HG02840 (cell line): ENCODE measurements around the gene UQCC3.
"Not testable (repeated sequence)": the region's sequence is repeated elsewhere in the genome, so short reads cannot be mapped to it uniquely, and the experiment has no call there.

Source experiments
- ATAC-seq: cut with Tn5 transposase; IDR thresholded peaks from one replicate; pipeline ENCODE4 v1.9.1; 2021; ENCODE audit warnings: mild to moderate bottlenecking, moderate library complexity, moderate number of reproducible peaks; ENCODE audit not compliant: unreplicated experiment, low FRiP score

The UQCC3 gene

GRCh38 chr11:62665075-62665598, 6.3 kb upstream of the UQCC3 start, which contains the start of the genes C11orf98 and CSKMT:
Gene C11orf98 (minus strand): TSS chr11:62665210. CDS start chr11:62665169, 41 bp downstream.
Gene CSKMT (plus strand): TSS chr11:62665312. CDS start chr11:62665880, 568 bp downstream.
- peak; percentile 80 for ATAC-seq

DNA sequence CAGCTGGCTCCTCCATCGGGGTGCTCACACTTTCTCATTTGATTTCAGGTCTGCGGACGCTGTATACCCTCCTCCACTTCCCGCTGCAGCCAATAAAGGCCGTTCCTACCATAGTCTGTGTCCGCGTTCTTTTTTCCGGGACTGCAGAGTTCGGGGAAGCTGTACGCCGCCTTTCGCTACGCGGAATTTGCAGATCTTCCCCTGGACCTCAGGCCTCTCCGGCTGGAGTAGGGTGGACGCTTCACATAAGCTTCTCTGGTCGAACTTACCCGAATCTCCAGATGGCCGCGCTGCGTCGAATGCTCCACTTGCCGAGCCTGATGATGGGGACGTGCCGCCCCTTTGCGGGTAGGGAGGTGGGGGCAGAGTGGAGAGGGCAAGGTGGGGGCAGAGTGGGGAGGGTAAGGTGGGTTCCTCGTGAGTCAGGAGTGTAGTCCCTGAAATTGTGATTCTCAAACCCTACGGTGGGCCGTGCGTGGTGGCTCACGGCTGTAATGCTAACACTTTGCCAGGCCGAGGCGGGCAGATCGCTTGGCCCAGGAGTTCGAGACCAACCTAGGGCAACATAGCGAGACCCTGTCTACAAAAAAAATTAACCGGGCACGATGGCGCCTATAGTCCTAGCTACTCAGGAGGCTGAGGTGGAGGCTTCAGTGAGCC, 5.7 kb upstream of the UQCC3 start:
- ATAC-seq: peak; percentile 17

GRCh38 chr11:62666259-62666926, 5.1 kb upstream of the UQCC3 start:
- no peak for ATAC-seq

DNA sequence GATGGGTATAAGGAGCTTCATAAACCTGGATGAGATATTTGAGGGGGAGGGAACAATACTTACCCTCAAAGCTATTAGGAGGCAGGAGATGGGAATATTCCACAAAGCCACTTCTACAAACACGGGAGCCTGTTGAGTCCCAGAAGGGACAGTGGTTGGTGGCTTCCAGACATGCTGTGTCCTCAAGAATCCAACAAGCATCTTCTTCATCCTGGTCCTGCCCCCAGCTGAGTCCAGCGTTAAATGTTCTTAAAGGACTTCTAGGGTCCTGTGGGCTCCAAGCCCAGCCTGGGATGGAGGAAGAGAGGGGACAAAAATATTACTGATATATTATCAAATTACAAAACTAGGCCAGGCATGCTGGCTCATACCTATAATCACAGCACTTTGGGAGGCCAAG, 4.0 kb upstream of the UQCC3 start:
- ATAC-seq: no peak

GRCh38 chr11:62669420-62670161, 1.9 kb upstream of the UQCC3 start:
- no peak for ATAC-seq

- no peak for ATAC-seq
Observed at GRCh38 chr11:62671236-62671607, 251 bp upstream of the UQCC3 start.

GRCh38 chr11:62673196-62673525, 1.7 kb downstream of the UQCC3 start:
- no peak for ATAC-seq

GRCh38 chr11:62675415-62675814, 3.9 kb downstream of the UQCC3 start:
- not testable (repeated sequence) for ATAC-seq

DNA sequence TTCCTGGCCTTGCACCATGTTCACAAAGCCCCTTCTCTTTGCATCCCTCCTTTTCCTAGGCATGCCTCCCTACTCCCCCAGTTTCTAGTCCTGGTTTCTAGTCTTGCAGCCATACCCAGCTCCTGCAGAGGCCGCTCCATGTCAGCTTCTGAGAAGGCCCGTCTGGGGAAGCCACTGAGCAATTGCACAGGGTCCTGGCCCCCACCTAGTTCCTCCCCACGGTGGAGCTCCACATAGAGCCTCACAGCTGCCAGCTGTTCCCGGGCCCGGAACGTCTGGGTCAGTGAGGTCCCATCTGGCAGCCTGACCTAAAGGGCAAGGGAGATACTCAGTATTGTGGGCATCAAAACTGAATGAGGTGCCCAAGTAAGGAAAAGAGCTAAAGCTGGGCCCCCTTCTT, 5.2 kb downstream of the UQCC3 start:
- ATAC-seq: no peak

DNA sequence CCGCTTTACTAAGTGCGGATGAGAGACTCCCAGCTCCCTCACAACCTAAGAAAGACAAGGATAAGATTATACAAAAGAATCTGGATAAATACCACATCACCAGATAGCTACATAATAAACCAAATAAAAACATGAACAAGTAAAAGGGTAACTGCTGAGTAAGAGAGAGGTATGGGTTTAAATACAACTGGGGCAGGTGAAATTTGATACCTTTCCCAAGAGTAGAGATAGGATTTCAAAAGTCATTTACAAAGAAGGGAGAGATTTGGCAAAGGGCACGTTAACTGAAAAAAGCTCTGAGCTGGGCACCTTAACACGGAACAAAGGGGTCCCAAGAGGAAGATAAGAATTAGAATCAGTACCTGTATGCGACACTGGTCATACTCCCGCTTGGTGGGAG, 5.7 kb downstream of the UQCC3 start:
- ATAC-seq: no peak

DNA sequence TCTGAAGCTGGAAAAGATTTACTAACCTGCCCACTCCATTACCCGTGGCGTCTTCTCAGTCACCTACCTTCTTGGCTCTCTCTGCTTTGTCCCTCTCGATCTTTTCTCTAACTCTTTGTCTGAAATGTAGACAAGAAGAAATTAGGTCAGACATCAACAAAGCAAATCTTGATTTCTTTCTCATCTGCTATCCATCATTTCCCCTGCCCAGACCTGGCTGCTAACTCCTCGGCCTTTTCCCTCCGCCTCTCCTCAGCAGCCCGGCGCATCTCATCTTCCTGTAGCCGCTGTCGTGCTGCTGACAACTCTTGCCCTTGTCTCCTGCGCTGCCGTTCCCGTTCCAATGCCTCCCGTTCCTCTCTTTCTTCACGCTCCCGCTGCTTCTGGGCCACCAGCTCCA, 6.2 kb downstream of the UQCC3 start:
- no peak for ATAC-seq

DNA sequence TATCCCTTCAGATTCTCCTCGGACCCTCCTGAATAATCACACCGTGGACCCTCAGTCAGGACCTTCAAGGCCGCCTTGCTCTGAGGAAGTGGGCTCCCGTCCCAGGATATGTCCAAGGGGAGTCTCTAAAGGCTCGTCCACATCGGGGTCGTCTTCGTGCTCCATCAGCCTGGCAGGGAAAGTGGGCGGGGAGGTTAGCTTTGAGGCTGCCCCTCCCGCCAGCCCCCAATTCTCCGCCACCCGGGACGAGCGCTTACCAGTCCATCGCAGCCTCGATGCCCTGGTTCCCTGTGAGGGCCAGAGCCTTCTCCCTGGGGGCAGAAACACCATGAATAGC, 6.9 kb downstream of the UQCC3 start:
- ATAC-seq: no peak

GRCh38 chr11:62678770-62679696, 7.6 kb downstream of the UQCC3 start, which contains the start of gene UBXN1:
Gene UBXN1 (minus strand): TSS chr11:62679073. CDS start chr11:62678923, 150 bp downstream.
- ATAC-seq: peak; percentile 57

DNA sequence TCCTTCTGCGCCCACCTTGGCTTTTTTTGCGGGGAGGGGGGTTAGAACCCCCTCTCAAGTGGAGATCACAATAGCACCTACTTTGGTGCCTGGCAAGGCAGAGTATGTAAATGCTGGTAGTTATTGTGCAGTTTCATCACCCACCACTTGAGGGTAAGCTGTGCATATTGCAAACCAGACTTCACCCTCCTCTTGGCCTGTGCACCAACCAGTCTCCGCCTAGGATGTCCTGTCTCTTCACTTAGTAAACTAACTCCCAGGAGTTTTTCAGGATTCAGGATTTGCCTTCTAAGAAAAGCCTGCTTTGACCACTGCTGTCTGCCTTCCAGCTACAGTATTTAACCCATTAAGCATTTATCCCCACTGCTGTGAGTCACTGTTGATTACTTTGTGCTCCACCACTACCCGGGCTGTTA, 9.4 kb downstream of the UQCC3 start:
- ATAC-seq: no peak

GRCh38 chr11:62682518-62682917, 11.0 kb downstream of the UQCC3 start:
- no peak for ATAC-seq

DNA sequence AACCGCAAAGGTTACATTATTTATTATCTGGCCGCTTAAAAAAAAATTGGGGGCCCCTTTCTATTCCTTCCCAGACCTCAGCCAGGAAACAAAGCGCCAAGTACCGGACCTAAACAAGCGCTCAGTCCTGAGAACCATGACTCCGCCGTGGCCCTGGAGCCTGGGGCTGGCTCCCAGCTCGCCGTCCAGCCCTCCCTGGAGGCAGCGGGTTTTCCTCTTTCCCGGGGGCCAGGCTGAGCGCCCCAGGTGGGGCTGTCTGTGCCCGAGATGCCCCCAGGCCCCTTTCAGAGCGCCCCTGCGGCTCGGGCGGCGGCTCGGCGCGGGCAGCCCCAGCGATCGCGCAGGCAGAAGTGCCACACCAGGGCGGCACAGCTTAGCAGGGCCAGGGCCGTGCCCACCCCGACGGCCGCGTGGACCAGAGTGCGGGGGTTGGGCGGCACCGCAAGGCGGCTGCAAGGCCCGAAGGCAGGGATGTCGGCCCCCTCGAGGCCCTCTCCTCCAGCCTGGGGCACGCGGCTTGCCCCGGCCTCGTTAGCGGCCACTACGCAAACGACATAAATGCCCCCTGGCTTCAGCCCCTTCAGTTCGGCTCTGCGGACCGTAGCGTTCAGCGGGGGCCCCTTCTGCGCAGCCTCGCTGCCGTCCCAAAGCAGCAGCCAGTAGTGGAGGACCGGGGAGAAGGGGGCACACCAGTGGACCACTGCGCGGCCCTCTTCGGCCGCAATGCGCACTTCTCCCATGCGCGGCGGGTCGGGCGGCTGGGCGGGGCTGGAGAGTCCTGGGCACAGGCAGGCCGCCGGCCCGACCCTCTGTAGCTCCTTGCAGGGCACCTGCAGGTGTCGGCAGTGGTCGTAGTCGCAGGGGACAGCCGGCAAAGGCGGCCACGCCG, 16.3 kb downstream of the UQCC3 start:
- no peak for ATAC-seq

DNA sequence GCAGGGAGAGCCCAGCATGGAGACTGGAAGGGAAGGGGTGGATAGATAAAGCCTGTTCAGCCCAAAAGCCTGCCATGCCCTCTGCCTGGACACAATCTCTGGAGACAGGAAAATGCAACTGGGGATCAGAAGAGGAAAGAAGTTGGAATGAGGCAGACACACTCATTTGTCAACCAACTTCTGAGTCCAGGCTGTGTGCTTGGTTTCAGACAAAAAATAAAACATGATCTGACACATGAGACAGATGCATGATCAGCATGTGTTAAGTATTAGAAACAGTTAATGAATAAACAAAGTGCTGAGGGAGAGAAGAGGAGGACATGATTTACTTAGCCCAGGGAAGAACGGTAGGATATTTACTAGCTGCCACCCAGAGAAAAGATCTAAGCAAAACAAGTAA, 17.0 kb downstream of the UQCC3 start:
- no peak for ATAC-seq

GRCh38 chr11:62689421-62690183, 18.1 kb downstream of the UQCC3 start, which contains the start of gene LRRN4CL:
Gene LRRN4CL (minus strand): TSS chr11:62689530. CDS start chr11:62688508, 1,022 bp downstream.
- ATAC-seq: no peak
